ENCODE results near the gene UGT1A7.
"Not testable (repeated sequence)": the region's sequence is repeated elsewhere in the genome, so short reads cannot be mapped to it uniquely, and the experiment has no call there.

The UGT1A7 gene

GRCh38 chr2:233680361-233681045 lies 1.2 kb upstream of the UGT1A7 start:
- no peak for DNase-seq (ENCODE audit: low read depth in 2 of 2)

GRCh38 chr2:233684640-233685039 lies 2.9 kb downstream of the UGT1A7 start:
- no peak for DNase-seq (ENCODE audit: low read depth in 2 of 2)

- DNase-seq (ENCODE audit: low read depth in 2 of 2): no peak
Measured at GRCh38 chr2:233686928-233687327, 5.2 kb downstream of the UGT1A7 start.

- DNase-seq (ENCODE audit: low read depth in 2 of 2): no peak
Measured at GRCh38 chr2:233688341-233688740, 6.6 kb downstream of the UGT1A7 start.

GRCh38 chr2:233689031-233689430 lies 7.3 kb downstream of the UGT1A7 start:
- DNase-seq (ENCODE audit: low read depth in 2 of 2): no peak

- DNase-seq (ENCODE audit: low read depth in 2 of 2): no peak
Measured at GRCh38 chr2:233689501-233689900, 7.8 kb downstream of the UGT1A7 start.

GRCh38 chr2:233690444-233690843 lies 8.7 kb downstream of the UGT1A7 start:
- DNase-seq (ENCODE audit: low read depth in 2 of 2): no peak

- no peak for DNase-seq (ENCODE audit: low read depth in 2 of 2)
Measured at GRCh38 chr2:233691443-233692433, 10.0 kb downstream of the UGT1A7 start.

GRCh38 chr2:233692648-233693047 lies 10.9 kb downstream of the UGT1A7 start, which contains the start of gene UGT1A6:
Gene UGT1A6, plus strand, starts transcription at chr2:233692890. Its CDS starts 115 bp downstream, at chr2:233693005.
- no peak for DNase-seq (ENCODE audit: low read depth in 2 of 2)

GRCh38 chr2:233693963-233694362 lies 12.3 kb downstream of the UGT1A7 start:
- no peak for DNase-seq (ENCODE audit: low read depth in 2 of 2)

- no peak for DNase-seq (ENCODE audit: low read depth in 2 of 2)
Measured at GRCh38 chr2:233698740-233699139, 17.0 kb downstream of the UGT1A7 start.

GRCh38 chr2:233699424-233700027 lies 17.8 kb downstream of the UGT1A7 start:
- DNase-seq (ENCODE audit: low read depth in 2 of 2): no peak

GRCh38 chr2:233700028-233700635 lies 18.4 kb downstream of the UGT1A7 start:
- no peak for DNase-seq (ENCODE audit: low read depth in 2 of 2)

GRCh38 chr2:233700842-233701241 lies 19.1 kb downstream of the UGT1A7 start:
- not testable (repeated sequence) for DNase-seq (ENCODE audit: low read depth in 2 of 2)

GRCh38 chr2:233702238-233702637 lies 20.5 kb downstream of the UGT1A7 start:
- DNase-seq (ENCODE audit: low read depth in 2 of 2): no peak

- no peak for DNase-seq (ENCODE audit: low read depth in 2 of 2)
Measured at GRCh38 chr2:233705911-233706506, 24.3 kb downstream of the UGT1A7 start.

GRCh38 chr2:233706720-233707119 lies 25.0 kb downstream of the UGT1A7 start:
- DNase-seq (ENCODE audit: low read depth in 2 of 2): no peak

- DNase-seq (ENCODE audit: low read depth in 2 of 2): no peak
Measured at GRCh38 chr2:233707940-233708644, 26.4 kb downstream of the UGT1A7 start.

- no peak for DNase-seq (ENCODE audit: low read depth in 2 of 2)
Measured at GRCh38 chr2:233708942-233709341, 27.2 kb downstream of the UGT1A7 start.

- DNase-seq (ENCODE audit: low read depth in 2 of 2): peak; percentile 30 to 45
Measured at GRCh38 chr2:233711312-233712008, 29.8 kb downstream of the UGT1A7 start.
